ENCODE data around the gene TEX261.

TEX261 gene

GRCh38 chr2:70981421-70981820 is 13.3 kb downstream of the TEX261 start:
- DNase-seq: no peak

- no peak for DNase-seq
These were observed 15.0 kb downstream of the TEX261 start for GRCh38 chr2:70979626-70980025.

GRCh38 chr2:70979180-70979488 is 15.5 kb downstream of the TEX261 start:
- DNase-seq: no peak

- peak; percentile 56 for DNase-seq
These were observed 16.1 kb downstream of the TEX261 start, which contains the start of gene ANKRD53 for GRCh38 chr2:70978341-70979179. ANKRD53 (plus strand) TSS chr2:70978630; CDS start chr2:70978646, 16 bp downstream.

GRCh38 chr2:70977605-70978205 is 17.0 kb downstream of the TEX261 start:
- peak; percentile 44 for DNase-seq

GRCh38 chr2:70975237-70975636 is 19.4 kb downstream of the TEX261 start:
- DNase-seq: peak; percentile 25

- no peak for DNase-seq
These were observed 20.1 kb downstream of the TEX261 start for GRCh38 chr2:70974592-70974991.

- no peak for DNase-seq
These were observed 27.5 kb downstream of the TEX261 start for GRCh38 chr2:70967189-70967588.

GRCh38 chr2:70966681-70967080 is 28.0 kb downstream of the TEX261 start:
- no peak for DNase-seq

GRCh38 chr2:70965506-70965905 is 29.2 kb downstream of the TEX261 start:
- no peak for DNase-seq

GRCh38 chr2:70964596-70965386 is 29.9 kb downstream of the TEX261 start:
- peak; percentile 87 for DNase-seq

- no peak for DNase-seq
These were observed 30.5 kb downstream of the TEX261 start for GRCh38 chr2:70964133-70964532.

GRCh38 chr2:70962885-70963878 is 31.5 kb downstream of the TEX261 start:
- DNase-seq: no peak

- no peak for DNase-seq
These were observed 32.3 kb downstream of the TEX261 start for GRCh38 chr2:70962211-70962884.

GRCh38 chr2:70961648-70961994 is 33.1 kb downstream of the TEX261 start:
- DNase-seq: no peak

- no peak for DNase-seq
These were observed 33.6 kb downstream of the TEX261 start for GRCh38 chr2:70960833-70961647.

GRCh38 chr2:70959851-70960832 is 34.5 kb downstream of the TEX261 start:
- DNase-seq: no peak

GRCh38 chr2:70959271-70959761 is 35.4 kb downstream of the TEX261 start:
- DNase-seq: no peak

- DNase-seq: no peak
These were observed 35.9 kb downstream of the TEX261 start for GRCh38 chr2:70958759-70959158.

GRCh38 chr2:70957798-70958197 is 36.9 kb downstream of the TEX261 start:
- no peak for DNase-seq
